Colon (tissue), 2 donors: ENCODE measurements around the gene HIPK3.
"Not testable (repeated sequence)": the region's sequence is repeated elsewhere in the genome, so short reads cannot be mapped to it uniquely, and the experiment has no call there.

Source experiments
- FAIRE-seq: peaks from 2 replicates; lab custom pipeline; 2012; peaks lifted over from hg19 to GRCh38; lab: Jason Lieb, UNC
- donor health status: control.
- donor health status: control.

Gene HIPK3

DNA sequence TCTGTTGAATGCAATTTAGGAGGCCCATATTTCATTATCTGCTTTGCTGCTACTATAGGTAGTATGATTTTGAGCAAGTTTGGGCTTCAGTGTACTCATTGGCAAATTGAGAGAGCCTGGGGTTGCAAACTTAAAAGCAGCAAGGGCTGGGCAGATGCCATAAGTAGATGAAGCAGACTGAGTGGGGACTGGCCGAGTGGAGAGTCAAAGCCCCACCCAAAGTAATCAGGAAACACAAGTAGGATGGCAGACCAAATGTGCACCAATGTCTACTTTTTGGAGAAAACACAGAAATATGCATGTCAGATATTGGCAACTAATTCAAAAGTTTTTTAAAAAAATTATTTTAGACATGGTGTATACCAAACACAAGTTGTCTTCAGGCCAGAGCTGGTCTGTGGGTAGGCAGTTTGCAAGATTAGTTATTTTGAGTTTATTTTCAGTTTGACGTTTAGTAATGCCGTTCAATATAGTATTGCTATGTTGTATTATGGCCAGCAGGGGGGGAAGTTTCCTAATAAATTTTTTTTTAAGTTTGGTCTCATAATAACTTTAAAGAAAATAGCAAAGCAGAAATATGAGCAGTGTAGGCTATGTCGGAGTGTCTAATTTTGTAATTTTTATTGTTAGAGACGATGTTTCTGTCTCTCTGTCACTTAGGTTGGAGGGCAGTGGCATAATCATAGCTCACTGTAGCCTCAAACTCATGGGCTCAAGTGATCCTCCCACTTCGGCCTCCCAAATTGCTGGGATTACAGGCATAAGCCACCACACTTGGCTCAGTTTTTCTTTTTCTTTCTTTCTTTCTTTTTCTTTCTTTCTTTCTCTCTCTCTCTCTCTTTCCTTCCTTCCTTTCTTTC is 105.1 kb downstream of the HIPK3 start:
- peak; percentile 64 for FAIRE-seq

- no peak for FAIRE-seq
These were observed 109.7 kb downstream of the HIPK3 start for GRCh38 chr11:33366918-33367317.

- not testable (repeated sequence) for FAIRE-seq
These were observed 111.3 kb downstream of the HIPK3 start for GRCh38 chr11:33368475-33368874.

DNA sequence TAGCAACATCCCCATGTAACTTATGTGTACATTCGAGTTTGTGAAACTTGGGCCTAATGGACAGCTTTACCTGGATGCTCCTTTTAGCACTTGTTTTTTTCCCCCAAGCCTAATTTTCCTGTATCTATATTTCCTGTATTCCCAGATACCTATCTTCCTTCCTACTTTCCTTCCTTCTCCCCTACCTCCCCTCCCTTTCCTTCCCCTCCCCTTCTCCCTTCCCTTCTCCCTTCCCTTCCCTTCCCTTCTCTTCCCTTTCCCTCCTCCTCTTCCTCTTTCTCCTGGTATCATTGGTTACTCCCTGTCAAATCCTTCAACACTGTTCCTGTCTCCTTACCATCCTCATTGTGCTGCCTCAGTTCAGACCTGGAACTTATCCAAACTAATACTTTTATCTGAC is 111.8 kb downstream of the HIPK3 start:
- no peak for FAIRE-seq

- no peak for FAIRE-seq
These were observed 116.5 kb downstream of the HIPK3 start for GRCh38 chr11:33373636-33374035.

DNA sequence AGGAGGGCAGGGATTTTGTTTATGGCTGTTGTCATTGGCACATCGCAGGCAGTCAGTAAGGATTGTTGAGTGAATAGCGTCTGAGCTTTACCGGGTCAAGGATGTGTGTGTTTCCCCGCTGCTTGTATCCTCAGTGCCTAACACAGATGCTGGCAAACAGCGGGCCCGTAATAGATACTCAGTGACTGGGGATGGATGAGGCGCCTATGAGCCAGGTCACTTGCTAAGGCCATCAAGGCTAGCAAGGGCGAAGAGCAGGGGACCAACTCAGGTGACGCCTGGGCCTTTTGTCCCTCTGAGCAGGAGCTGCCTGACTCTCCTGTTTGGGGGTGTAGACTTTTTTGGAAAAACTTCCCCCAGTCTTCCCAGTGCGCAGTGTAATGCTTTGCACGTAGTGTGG is 118.1 kb downstream of the HIPK3 start:
- FAIRE-seq: no peak

- FAIRE-seq: no peak
These were observed 118.6 kb downstream of the HIPK3 start, which contains the start of gene KIAA1549L for GRCh38 chr11:33375688-33376311. TSS of gene KIAA1549L (plus strand) at chr11:33376108.

DNA sequence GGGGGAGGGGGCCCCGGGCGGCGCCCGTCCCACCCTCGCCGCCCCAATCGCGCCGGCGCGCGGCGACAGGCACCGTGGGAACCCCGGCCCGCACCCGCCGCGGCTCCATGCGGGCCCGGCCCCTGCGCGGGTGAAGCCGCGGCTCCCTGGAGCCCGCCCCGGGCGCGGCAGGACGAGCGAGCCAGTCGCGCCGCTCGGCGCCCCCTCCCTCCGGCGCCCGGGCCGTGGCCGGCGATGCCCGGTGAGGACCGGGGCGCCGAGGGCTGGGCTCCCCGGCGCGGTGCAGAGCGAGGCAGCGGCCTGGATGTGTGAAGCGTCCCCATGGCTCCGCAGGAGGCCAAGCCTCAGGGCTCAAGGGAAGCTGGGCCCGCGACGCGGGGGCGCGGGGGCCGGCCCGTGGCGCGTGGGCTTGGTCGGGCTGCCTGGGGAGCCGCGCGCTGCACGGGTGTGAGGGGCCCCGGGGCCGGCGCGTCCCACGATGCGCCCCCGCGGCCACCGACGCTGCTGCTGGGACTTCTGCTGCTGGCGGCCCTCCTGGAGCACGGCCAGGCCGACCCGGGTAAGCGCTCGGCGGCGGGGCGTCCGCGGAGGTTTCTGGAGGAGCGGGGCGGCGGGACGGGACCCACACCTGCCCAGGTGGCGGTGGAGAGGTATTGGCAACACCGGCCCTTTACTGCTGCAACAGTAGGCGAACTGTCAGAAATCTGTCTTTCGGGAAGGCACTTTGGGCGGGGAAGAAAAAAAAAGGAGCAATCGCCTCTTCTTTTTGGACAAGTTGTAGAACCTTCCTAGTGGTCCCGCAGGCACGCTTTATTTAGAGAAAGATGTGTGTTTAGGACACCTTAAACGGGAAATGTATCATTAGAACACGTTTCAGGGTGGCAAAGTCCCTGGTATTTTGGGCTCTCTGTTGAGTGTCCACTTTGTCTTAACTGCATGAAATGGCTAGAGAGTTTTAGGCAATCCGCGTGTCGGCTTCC is 119.4 kb downstream of the HIPK3 start:
- no peak for FAIRE-seq

GRCh38 chr11:33377412-33378370 is 120.5 kb downstream of the HIPK3 start:
- no peak for FAIRE-seq

GRCh38 chr11:33379947-33380346 is 122.8 kb downstream of the HIPK3 start:
- no peak for FAIRE-seq

DNA sequence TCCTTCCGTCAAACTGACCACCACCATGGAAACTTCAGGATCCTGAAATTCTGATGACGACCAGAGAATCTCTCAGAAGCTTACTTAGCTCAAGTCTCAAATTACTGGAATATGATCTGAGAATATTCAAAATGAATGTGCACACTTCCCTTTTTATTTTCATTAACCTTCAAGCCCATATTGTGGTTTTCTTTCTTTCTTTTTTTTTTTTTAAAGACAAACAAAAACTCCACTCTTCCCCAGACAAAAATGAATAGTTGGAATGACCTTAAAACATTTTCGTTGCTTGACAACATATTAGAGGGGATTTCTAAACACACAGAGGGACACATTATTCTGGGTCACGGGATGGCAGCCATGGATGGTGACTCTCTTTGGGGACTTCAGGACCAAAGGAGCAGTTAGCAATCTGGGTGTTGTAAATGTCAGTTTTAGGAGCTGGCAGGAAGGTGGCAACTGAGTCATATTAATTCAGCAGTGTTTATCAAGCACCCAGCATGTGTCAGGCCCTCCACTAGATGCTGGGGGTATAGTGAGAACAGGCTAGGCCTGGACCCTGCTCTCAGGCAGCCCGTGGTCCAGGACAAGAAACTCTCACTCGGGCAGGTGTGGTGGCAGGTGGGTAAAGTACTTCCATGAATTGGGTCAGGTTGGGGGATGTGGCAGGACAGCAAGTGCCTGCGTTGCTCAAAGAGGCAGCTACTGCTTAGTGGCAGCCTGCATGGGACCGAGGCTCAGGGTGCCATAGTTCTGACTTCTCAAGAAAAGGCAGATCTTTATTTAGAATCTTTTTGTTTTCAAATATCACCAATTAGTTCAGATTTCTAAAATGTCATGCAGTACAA is 126.1 kb downstream of the HIPK3 start:
- FAIRE-seq: no peak

DNA sequence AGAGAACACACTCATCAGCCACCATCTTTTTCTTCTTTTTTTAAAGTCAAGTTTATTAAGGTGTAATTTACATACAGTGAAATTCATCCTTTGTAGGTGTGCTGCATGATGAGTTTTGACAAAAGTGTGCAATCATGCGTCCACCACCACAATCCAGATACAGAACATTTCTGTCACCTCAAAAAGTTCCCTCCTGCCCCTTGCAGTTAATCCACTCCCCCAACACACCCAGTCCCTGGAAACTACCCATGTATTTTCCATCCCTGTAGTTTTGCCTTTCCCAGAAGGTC is 126.7 kb downstream of the HIPK3 start:
- FAIRE-seq: no peak

- no peak for FAIRE-seq
These were observed 127.0 kb downstream of the HIPK3 start for GRCh38 chr11:33384220-33384619.

DNA sequence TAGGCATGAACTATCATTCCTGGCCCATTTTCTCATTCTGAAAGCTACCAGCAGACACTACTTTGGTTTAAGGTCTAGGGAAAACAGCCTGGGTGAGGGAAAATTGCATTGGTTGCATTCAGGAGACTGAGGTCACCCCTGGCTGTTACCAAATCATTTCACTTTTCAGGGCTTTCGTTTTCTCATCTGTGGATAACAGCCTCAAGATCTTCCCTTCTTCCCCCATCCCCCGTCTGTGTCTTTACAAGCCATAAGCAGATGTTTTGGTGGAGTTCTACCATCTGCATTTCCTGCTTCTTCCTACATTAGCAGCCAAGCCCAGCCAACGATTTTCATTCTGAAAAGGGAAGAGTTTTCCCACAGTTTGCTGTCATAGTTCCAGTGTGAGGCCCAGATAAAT is 130.4 kb downstream of the HIPK3 start:
- no peak for FAIRE-seq

- FAIRE-seq: no peak
These were observed 130.8 kb downstream of the HIPK3 start for GRCh38 chr11:33387996-33388395.

- no peak for FAIRE-seq
These were observed 131.8 kb downstream of the HIPK3 start for GRCh38 chr11:33388793-33389525.

- no peak for FAIRE-seq
These were observed 132.5 kb downstream of the HIPK3 start for GRCh38 chr11:33389635-33390034.

GRCh38 chr11:33390944-33391892 is 134.0 kb downstream of the HIPK3 start:
- no peak for FAIRE-seq

DNA sequence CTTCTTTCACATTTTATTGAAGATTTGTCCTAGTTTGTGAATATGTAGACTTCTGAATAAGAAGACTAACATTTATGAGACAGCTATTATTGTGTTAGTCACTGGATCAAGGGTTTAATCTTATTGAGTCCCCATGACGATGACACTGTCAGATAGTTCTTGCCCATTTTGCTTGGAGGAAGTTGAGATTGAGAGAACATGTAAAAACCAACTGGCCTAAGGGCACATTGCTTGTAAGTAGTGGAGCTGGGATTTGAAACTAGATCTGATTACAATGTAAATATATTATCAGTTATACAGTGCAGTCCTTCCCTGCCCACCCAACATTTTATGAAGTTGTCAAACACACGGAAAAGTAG is 134.7 kb downstream of the HIPK3 start:
- no peak for FAIRE-seq
